Stimulated activated effector memory CD8-positive, alpha-beta T cell treated with anti-CD3 and anti-CD28 coated beads, Interleukin-12 subunit alpha, Interleukin-12 subunit beta, amount 100 ng/mL, for 72 hours (primary cell): Measurements from ENCODE around the gene MAP3K12.
"Not testable (repeated sequence)": the region's sequence is repeated elsewhere in the genome, so short reads cannot be mapped to it uniquely, and the experiment has no call there.

Experiments
- ATAC-seq: fragments of 150-1000 bp; cut with Tn5 transposase; 2 replicates; pipeline ENCODE4 v1.10.0; 2021
- DNase-seq, 2 donors: peaks; one replicate each; pipeline ENCODE4 v3.0.0; 2021 to 2022; ENCODE audit warnings: low spot score in 2 of 2
- H3K27ac Mint-ChIP-seq: one replicate; pipeline ENCODE4 v1.8.0; 2022; ENCODE audit warnings: mild to moderate bottlenecking, mixed read lengths
- H3K36me3 Mint-ChIP-seq: one replicate; pipeline ENCODE4 v1.8.0; 2022; ENCODE audit warnings: mild to moderate bottlenecking, mixed read lengths
- H3K4me1 Mint-ChIP-seq: one replicate; pipeline ENCODE4 v1.8.0; 2022; ENCODE audit warnings: mixed read lengths
- H3K4me3 Mint-ChIP-seq: one replicate; pipeline ENCODE4 v1.8.0; 2022; ENCODE audit warnings: mild to moderate bottlenecking, mixed read lengths
- H3K9me3 Mint-ChIP-seq: one replicate; pipeline ENCODE4 v1.8.0; 2022; ENCODE audit warnings: mixed read lengths

Gene MAP3K12

GRCh38 chr12:53485955-53486735, 13.1 kb downstream of the MAP3K12 start:
- DNase-seq (no peak), ATAC-seq (peak; percentile 5)
- peaks cover 22% of the 10 kb centered on the region for H3K4me1 Mint-ChIP-seq
- H3K4me3 Mint-ChIP-seq: no peak overlapping the region
- peaks cover 86% of the 10 kb centered on the region for H3K36me3 Mint-ChIP-seq
- peak overlapping the region; percentile 83 for H3K27ac Mint-ChIP-seq
- no peaks in the 10 kb centered on the region for H3K9me3 Mint-ChIP-seq

DNA sequence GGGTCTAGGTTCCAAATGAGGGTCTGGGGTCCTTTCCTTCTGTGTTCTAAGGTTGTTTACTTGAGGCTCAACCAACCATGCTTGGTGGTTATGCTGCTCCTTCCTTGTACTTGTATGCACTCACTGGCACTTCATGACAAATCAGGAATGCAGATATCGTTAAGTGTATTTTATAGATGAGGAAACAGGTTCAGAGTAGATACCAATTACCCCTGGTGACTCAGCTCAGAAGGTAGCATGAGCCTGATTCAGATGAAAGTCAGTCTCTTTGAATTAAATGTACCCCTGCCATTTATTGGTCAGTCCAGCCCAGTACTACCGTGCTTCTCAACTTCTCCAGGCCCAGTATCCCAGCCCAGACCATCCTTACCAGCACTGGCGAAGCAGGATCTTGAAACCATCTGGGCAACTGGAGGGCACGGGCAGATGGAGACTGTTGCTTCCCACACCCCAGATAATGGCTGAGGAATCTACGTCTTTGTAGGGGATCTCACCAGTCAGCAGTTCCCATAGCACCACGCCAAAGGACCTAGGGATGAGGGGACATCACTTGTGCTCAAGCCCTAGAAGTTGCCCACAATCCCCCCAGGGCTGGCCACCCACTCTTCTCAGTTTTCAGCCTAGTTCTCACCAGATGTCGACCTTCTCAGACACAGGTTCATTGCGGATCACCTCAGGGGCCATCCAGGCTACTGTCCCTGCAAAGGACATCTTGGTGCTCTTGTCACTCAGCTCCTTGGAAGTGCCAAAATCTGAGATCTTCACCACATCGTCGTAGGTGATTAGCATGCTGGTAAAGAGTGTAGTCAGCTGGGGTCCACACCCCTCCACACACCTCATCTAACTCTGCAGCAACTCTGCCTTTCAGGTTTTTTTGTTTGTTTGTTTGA, 14.3 kb downstream of the MAP3K12 start:
- H3K4me3 Mint-ChIP-seq: no peak overlapping the region
- no peaks in the 10 kb centered on the region for H3K9me3 Mint-ChIP-seq
- no peak for DNase-seq
- H3K36me3 Mint-ChIP-seq: peaks cover 94% of the 10 kb centered on the region
- no peak for ATAC-seq
- no peak overlapping the region for H3K27ac Mint-ChIP-seq
- H3K4me1 Mint-ChIP-seq: peaks cover 22% of the 10 kb centered on the region

DNA sequence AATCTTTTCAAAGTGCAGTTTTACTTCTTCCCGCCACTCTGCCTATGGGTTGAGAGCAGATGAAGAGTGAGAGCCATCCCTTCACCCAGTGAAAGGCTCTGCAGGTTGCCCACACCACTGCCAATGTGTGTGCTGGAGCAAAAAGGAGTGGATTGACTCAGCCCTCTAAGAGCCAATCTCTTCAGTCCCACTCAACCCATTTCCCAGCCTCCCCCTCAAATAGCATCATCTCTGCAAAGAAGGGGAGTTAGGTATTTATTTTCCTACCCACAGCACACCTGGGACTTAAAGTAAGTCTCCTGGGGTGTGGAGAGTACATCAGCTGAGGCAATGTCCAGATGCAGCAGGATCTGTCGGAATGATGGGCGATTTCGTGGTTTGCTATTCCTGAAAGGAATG, 15.3 kb downstream of the MAP3K12 start:
- H3K4me1 Mint-ChIP-seq: peaks cover 22% of the 10 kb centered on the region
- ATAC-seq (peak; percentile 52), DNase-seq (no peak)
- H3K9me3 Mint-ChIP-seq: no peaks in the 10 kb centered on the region
- peak overlapping the region; percentile 67 for H3K27ac Mint-ChIP-seq
- H3K36me3 Mint-ChIP-seq: peaks cover 97% of the 10 kb centered on the region
- H3K4me3 Mint-ChIP-seq: no peak overlapping the region

DNA sequence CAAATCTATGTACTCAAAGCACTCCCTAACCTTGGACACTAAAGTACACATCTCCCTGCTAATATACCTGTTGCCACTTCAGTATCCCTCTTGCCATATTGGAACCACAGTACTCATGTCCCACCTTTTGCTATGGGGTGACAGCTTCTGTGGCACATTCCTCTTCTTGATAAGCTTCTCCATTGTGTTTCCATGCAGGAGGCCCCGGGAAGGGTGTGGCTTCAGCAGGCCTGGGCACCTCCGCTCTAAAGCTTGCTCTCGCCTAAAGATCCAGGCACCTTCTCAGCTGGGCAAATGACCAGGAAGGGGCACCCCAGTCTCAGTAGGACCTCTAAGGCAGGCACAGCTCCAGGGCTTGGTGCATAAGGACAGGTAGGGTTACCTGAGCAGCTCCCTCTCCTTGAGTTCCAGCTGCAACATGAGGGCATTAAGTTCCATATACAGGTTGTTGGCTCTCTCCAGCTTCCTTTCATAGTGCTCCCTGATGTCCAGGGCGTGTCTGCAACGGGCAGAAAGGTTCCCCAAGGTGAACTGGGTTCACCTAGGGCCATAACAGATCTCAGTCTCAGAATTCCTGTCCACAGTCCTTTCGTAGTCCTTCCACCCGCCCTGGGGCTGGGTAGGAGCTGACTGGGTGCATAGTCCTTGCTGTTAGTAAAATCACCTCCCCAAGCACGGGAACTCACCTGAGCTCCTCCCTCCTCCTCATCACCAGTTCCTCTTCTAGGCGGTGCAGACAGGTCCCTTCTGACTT, 15.9 kb downstream of the MAP3K12 start:
- H3K27ac Mint-ChIP-seq: peak overlapping the region; percentile 67
- ATAC-seq: no peak

DNA sequence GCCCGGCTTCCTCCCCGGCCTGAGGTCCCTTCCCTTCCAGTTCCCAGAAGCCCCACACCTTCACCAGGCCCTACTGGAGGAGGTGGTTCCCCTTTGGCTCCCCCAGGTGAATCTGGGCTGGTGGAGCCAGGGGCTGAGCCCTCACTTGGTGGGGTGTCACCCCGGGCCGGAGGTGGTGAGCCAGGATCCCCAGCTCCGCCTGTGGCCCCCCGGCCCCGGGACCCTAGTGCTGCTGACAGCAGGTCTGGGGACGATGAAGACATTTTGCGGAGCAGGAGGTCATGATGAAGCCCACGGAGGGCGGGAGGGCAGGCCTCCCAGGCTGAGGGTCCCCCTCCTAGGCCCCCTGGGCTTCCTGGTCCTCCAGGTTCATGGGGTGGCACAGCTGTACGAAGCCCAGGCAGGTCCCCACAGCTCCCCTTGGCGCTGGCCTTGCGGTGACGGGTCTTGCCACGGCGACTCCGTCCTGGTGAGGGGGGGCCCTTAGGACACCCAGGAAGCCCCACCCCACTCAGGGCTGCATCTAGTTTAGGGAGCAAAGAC, 16.6 kb downstream of the MAP3K12 start:
- H3K4me3 Mint-ChIP-seq: no peak overlapping the region
- H3K9me3 Mint-ChIP-seq: no peaks in the 10 kb centered on the region
- H3K27ac Mint-ChIP-seq: peak overlapping the region; percentile 78
- H3K4me1 Mint-ChIP-seq: peaks cover 22% of the 10 kb centered on the region
- H3K36me3 Mint-ChIP-seq: peaks cover 100% of the 10 kb centered on the region
- DNase-seq (no peak), ATAC-seq (no peak)

More for the DNA sequence above, 15.9 kb downstream of the MAP3K12 start:
- peaks cover 22% of the 10 kb centered on the region for H3K4me1 Mint-ChIP-seq
- no peak overlapping the region for H3K4me3 Mint-ChIP-seq
- no peak for DNase-seq
- H3K9me3 Mint-ChIP-seq: no peaks in the 10 kb centered on the region
- H3K36me3 Mint-ChIP-seq: peaks cover 98% of the 10 kb centered on the region

DNA sequence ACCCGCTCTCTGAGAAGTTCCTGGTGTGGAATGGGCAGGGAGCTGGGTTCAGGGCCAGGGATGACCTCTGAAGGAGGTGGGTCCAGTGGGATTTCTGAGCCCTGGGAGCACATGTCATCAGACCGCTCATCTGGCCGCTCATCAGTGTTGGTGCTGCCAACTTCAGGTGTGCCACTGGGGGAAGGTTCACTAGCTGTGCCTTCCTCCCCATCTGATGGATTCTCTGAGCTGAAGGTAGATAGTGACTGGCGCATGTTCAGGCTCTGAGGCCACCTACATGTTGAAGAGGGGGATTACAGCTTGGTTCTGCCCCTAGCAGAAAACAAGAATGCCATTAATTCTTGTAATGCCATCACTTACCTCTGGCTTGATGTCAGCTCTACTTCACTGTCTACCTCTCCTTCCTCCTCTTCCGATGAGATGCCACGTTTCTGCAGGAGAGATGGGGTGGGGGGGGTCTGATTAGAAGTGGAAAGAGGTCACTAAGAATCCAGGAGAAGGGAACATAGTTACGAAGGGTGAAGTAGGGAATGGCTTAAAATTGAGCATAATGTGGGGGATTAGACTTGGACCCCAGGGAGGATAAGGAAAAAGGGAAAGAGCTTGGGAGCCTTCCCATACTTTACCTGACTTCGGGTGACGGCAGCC, 17.2 kb downstream of the MAP3K12 start:
- H3K4me1 Mint-ChIP-seq: peaks cover 23% of the 10 kb centered on the region
- H3K9me3 Mint-ChIP-seq: no peaks in the 10 kb centered on the region
- ATAC-seq (no peak), DNase-seq (no peak)
- peak overlapping the region; percentile 78 for H3K27ac Mint-ChIP-seq
- H3K4me3 Mint-ChIP-seq: no peak overlapping the region
- H3K36me3 Mint-ChIP-seq: peaks cover 100% of the 10 kb centered on the region

DNA sequence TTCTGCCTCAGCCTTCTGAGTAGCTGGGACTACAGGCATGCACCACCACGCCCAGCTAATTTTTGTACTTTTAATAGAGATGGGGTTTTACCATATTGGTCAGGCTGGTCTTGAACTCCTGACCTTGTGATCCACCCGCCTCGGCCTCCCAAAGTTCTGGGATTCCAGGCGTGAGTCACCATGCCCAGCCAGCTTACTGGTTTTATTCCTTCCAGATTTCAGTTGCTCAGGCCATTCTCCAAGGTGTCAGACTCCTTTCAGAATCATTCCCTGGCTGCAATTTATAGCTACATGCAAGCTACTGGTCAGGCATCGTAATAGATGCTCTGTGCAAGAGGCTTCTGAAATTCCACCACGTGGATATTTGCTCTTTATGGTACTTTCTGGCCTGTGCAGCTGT, 17.8 kb downstream of the MAP3K12 start:
- Mint-ChIP-seq H3K27ac (peak overlapping the region; percentile 78), H3K4me1 (peaks cover 25% of the 10 kb centered on the region), H3K36me3 (peaks cover 100% of the 10 kb centered on the region)
- not testable (repeated sequence) for DNase-seq, ATAC-seq, H3K4me3 Mint-ChIP-seq, H3K9me3 Mint-ChIP-seq

- Mint-ChIP-seq H3K27ac (peak overlapping the region; percentile 78), H3K9me3 (no peaks in the 10 kb centered on the region), H3K36me3 (peaks cover 100% of the 10 kb centered on the region), H3K4me3 (no peak overlapping the region), H3K4me1 (peaks cover 19% of the 10 kb centered on the region)
- DNase-seq: no peak
- ATAC-seq: no peak
These were observed 18.5 kb downstream of the MAP3K12 start for GRCh38 chr12:53480491-53481442.

DNA sequence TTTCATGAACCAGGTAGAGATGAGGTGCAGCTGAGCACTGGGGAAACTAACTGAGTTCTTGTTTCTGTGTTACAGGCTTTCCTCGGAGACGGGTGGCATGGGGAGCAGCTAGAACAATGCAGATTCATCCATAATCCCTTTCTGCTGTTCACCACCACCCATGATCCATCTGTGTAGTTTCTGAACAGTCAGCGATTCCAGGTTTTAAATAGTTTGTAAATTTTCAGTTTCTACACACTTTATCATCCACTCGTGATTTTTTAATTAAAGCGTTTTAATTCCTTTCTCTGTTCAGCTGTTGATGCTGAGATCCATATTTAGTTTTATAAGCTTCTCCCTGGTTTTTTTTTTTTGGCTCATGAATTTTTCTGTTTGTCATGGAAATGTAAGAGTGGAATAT, 19.9 kb downstream of the MAP3K12 start:
- H3K36me3 Mint-ChIP-seq: peaks cover 100% of the 10 kb centered on the region
- no peak for DNase-seq
- ATAC-seq: no peak
- H3K4me1 Mint-ChIP-seq: peaks cover 25% of the 10 kb centered on the region
- no peaks in the 10 kb centered on the region for H3K9me3 Mint-ChIP-seq
- peak overlapping the region; percentile 96 for H3K27ac Mint-ChIP-seq
- H3K4me3 Mint-ChIP-seq: no peak overlapping the region

GRCh38 chr12:53478865-53479264, 20.4 kb downstream of the MAP3K12 start:
- H3K4me3 Mint-ChIP-seq: no peak overlapping the region
- ATAC-seq (peak; percentile 40), DNase-seq (no peak)
- no peaks in the 10 kb centered on the region for H3K9me3 Mint-ChIP-seq
- peak overlapping the region; percentile 96 for H3K27ac Mint-ChIP-seq
- peaks cover 30% of the 10 kb centered on the region for H3K4me1 Mint-ChIP-seq
- H3K36me3 Mint-ChIP-seq: peaks cover 100% of the 10 kb centered on the region

GRCh38 chr12:53476769-53477209, 22.5 kb downstream of the MAP3K12 start:
- no peak overlapping the region for H3K4me3 Mint-ChIP-seq
- H3K9me3 Mint-ChIP-seq: no peaks in the 10 kb centered on the region
- H3K4me1 Mint-ChIP-seq: peaks cover 42% of the 10 kb centered on the region
- DNase-seq: no peak
- ATAC-seq: no peak
- peak overlapping the region; percentile 96 for H3K27ac Mint-ChIP-seq
- H3K36me3 Mint-ChIP-seq: peaks cover 100% of the 10 kb centered on the region

- peak overlapping the region; percentile 96 for H3K27ac Mint-ChIP-seq
- ATAC-seq (peak; percentile 35), DNase-seq (no peak)
- peak overlapping the region; percentile 73 for H3K4me3 Mint-ChIP-seq
- H3K9me3 Mint-ChIP-seq: no peaks in the 10 kb centered on the region
- peaks cover 100% of the 10 kb centered on the region for H3K36me3 Mint-ChIP-seq
- H3K4me1 Mint-ChIP-seq: peaks cover 52% of the 10 kb centered on the region
These were observed 24.4 kb downstream of the MAP3K12 start for GRCh38 chr12:53474819-53475218.

DNA sequence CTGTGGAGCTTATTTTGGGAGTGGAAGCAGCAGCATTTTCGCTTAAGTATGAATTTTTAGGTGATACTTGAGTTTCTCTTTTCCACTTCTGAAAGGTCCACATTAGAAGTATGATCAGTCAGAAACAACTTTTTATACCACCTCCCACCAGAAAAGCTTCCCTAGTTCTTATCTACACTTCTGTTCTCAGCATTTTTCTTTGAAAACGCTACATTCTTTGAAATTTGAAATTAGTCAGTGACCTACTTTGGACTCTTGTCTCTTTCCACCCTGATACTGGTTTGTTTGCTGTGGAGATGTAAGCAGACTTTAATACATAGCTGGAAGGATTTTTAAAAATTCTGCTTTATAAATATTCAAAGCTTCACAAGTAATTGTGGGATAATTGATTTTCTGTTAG, 25.2 kb downstream of the MAP3K12 start:
- no peaks in the 10 kb centered on the region for H3K9me3 Mint-ChIP-seq
- peaks cover 100% of the 10 kb centered on the region for H3K36me3 Mint-ChIP-seq
- peaks cover 52% of the 10 kb centered on the region for H3K4me1 Mint-ChIP-seq
- ATAC-seq (peak; percentile 71), DNase-seq (no peak)
- H3K4me3 Mint-ChIP-seq: peak overlapping the region; percentile 73
- H3K27ac Mint-ChIP-seq: peak overlapping the region; percentile 96
